Kidney (tissue), 14 donors: ENCODE data around the gene BTG4. TPM values are rescaled to one million over a fixed set of nuclear protein-coding genes. Genes with fewer than 3 reads are reported as not detected.

Experiments used
- DNase-seq, 5 donors: peaks; one replicate each; pipeline ENCODE4 v3.0.0-alpha.2; 2013 to 2020
- FAIRE-seq: peaks from 2 replicates; lab custom pipeline; 2012; peaks lifted over from hg19 to GRCh38; lab: Jason Lieb, UNC
- H3K27ac ChIP-seq, 2 donors: one replicate each; pipeline ENCODE4 v1.7.0; 2013; ENCODE audit warnings: low read depth in 2 of 2, low read length in 2 of 2, inconsistent platforms in 1 of 2
- H3K27me3 ChIP-seq: one replicate; pipeline ENCODE4 v1.7.1; 2013; ENCODE audit warnings: low read length, inconsistent platforms; ENCODE audit not compliant: control insufficient read depth, insufficient read depth
- H3K36me3 ChIP-seq, 3 donors: one replicate each; pipeline versions ENCODE4 v1.7.0 to v1.7.1; 2013; ENCODE audit warnings: low read length in 3 of 3, control low read depth in 1 of 3, inconsistent platforms in 1 of 3; ENCODE audit not compliant: insufficient read depth in 3 of 3, control insufficient read depth in 2 of 3
- H3K4me1 ChIP-seq, 3 donors: one replicate each; pipeline versions ENCODE4 v1.7.0 to v1.7.1; 2013; ENCODE audit warnings: low read length in 3 of 3, inconsistent platforms in 1 of 3, low read depth in 1 of 3; ENCODE audit not compliant: control insufficient read depth in 2 of 3, insufficient read depth in 2 of 3
- H3K4me3 ChIP-seq, 3 donors: one replicate each; pipeline versions ENCODE4 v1.7.0 to v1.8.1; 2013; ENCODE audit warnings: low read length in 3 of 3, control low read depth in 1 of 3, inconsistent platforms in 1 of 3
- H3K9ac ChIP-seq, 3 donors: one replicate each; pipeline versions ENCODE4 v1.7.0 to v1.7.1; 2013; ENCODE audit warnings: low read length in 3 of 3, control low read depth in 1 of 3, inconsistent platforms in 1 of 3
- H3K9me3 ChIP-seq, 3 donors: one replicate each; pipeline versions ENCODE4 v1.7.0 to v1.7.1; 2013; ENCODE audit warnings: low read length in 3 of 3, control low read depth in 1 of 3, inconsistent platforms in 1 of 3; ENCODE audit not compliant: control insufficient read depth in 2 of 3, insufficient read depth in 1 of 3
- CTCF ChIP-seq: IDR thresholded peaks from 3 replicates; pipeline ENCODE4 v1.5.1; 2012; ENCODE audit warnings: mild to moderate bottlenecking, moderate library complexity, borderline replicate concordance; ENCODE audit not compliant: insufficient read depth; ENCODE audit errors: extremely low read depth
- intact Hi-C: fragments of 100-400 bp; cut with DNase I; formaldehyde crosslinking; loops from one replicate; pipeline ENCODE4 v1.11.1; 2022
- polyA plus RNA-seq: library from polyadenylated mRNA; stranded (reverse); fragments of 350-450 nt; fragmentation: Illumina TruSeq; extraction: RNeasy Lipid Tissue Mini Kit (QIAGEN cat#74804); gene quantifications from one replicate; pipeline ENCODE4 v1.2.3, GENCODE V29; 2014; ENCODE audit warnings: low read depth, low replicate concordance; ENCODE audit not compliant: insufficient read depth
- total RNA-seq: library from RNA; stranded (reverse); fragmentation: NEBNext Ultra II Directional; extraction: Animal tissue kit (Norgen Biotek cat#: 25700); gene quantifications from one replicate; pipeline ENCODE4 v1.2.1, GENCODE V29; 2021
- donor health status: control.
- donor health status: control.
- donor health status: control.
- donor health status: control.
- donor health status: control.
- donor health status: DM: yes; HTN: yes; CAD: no.
- donor health status: Normal renal cell carcinoma (clear cell type).

Gene BTG4
- total and polyA plus RNA-seq, 2 donors from 2014 or later = not detected

- Histone ChIP-seq H3K27ac (no peak overlapping the region), H3K9ac (no peak overlapping the region), H3K36me3 (no peaks in the 10 kb centered on the region), H3K4me3 (no peak overlapping the region), H3K4me1 (no peaks in the 10 kb centered on the region), H3K9me3 (no peaks in the 10 kb centered on the region), H3K27me3 (no peaks in the 10 kb centered on the region)
- no peak for FAIRE-seq
- intact Hi-C loops = no loop called here
- no peak for TF ChIP-seq CTCF
- DNase-seq = no peak
Observed at GRCh38 chr11:111525456-111525855, 13.3 kb upstream of the BTG4 start.

- Histone ChIP-seq H3K9me3 (no peaks in the 10 kb centered on the region), H3K4me1 (no peaks in the 10 kb centered on the region), H3K9ac (no peak overlapping the region), H3K4me3 (no peak overlapping the region), H3K27me3 (no peaks in the 10 kb centered on the region), H3K36me3 (no peaks in the 10 kb centered on the region), H3K27ac (no peak overlapping the region)
- FAIRE-seq = no peak
- TF ChIP-seq CTCF = no peak
- intact Hi-C loops = no loop called here
- DNase-seq = no peak
Observed at GRCh38 chr11:111524056-111524455, 11.9 kb upstream of the BTG4 start.

- no peak overlapping the region for H3K27ac ChIP-seq
- H3K9me3 ChIP-seq = no peaks in the 10 kb centered on the region
- intact Hi-C loops = no loop called here
- no peaks in the 10 kb centered on the region for H3K27me3 ChIP-seq
- H3K4me3 ChIP-seq = no peak overlapping the region
- H3K36me3 ChIP-seq = no peaks in the 10 kb centered on the region
- H3K9ac ChIP-seq = no peak overlapping the region
- DNase-seq (no peak), FAIRE-seq (no peak)
- H3K4me1 ChIP-seq = no peaks in the 10 kb centered on the region
- no peak for TF ChIP-seq CTCF
Observed at GRCh38 chr11:111523343-111523742, 11.2 kb upstream of the BTG4 start.

GRCh38 chr11:111522426-111522825 lies 10.2 kb upstream of the BTG4 start:
- no peak overlapping the region for H3K4me3 ChIP-seq
- DNase-seq (no peak), FAIRE-seq (no peak)
- no peak overlapping the region for H3K9ac ChIP-seq
- no peaks in the 10 kb centered on the region for H3K36me3 ChIP-seq
- H3K27ac ChIP-seq = no peak overlapping the region
- intact Hi-C loops = no loop called here
- TF ChIP-seq CTCF = no peak
- H3K4me1 ChIP-seq = no peaks in the 10 kb centered on the region
- H3K9me3 ChIP-seq = no peaks in the 10 kb centered on the region
- no peaks in the 10 kb centered on the region for H3K27me3 ChIP-seq
